ENCODE results near the gene SMAD2.
"Not testable (repeated sequence)": the region's sequence is repeated elsewhere in the genome, so short reads cannot be mapped to it uniquely, and the experiment has no call there.

SMAD2 gene

GRCh38 chr18:47781561-47781960 lies 148.9 kb downstream of the SMAD2 start:
- FAIRE-seq = no peak

- FAIRE-seq = no peak
Measured at GRCh38 chr18:47780011-47780725, 150.3 kb downstream of the SMAD2 start.

GRCh38 chr18:47779381-47779780 lies 151.1 kb downstream of the SMAD2 start:
- FAIRE-seq = no peak

GRCh38 chr18:47777626-47778025 lies 152.8 kb downstream of the SMAD2 start:
- FAIRE-seq = no peak

GRCh38 chr18:47775961-47776360 lies 154.5 kb downstream of the SMAD2 start:
- no peak for FAIRE-seq

GRCh38 chr18:47773931-47774330 lies 156.5 kb downstream of the SMAD2 start:
- no peak for FAIRE-seq

- no peak for FAIRE-seq
Measured at GRCh38 chr18:47772374-47773248, 157.8 kb downstream of the SMAD2 start.

- FAIRE-seq = no peak
Measured at GRCh38 chr18:47771922-47772321, 158.5 kb downstream of the SMAD2 start.

GRCh38 chr18:47767699-47768098 lies 162.8 kb downstream of the SMAD2 start:
- FAIRE-seq = no peak

- FAIRE-seq = not testable (repeated sequence)
Measured at GRCh38 chr18:47767198-47767597, 163.3 kb downstream of the SMAD2 start.

Data from A204.1 (cell line).